ENCODE data around the gene GDF10.

The GDF10 gene

DNA sequence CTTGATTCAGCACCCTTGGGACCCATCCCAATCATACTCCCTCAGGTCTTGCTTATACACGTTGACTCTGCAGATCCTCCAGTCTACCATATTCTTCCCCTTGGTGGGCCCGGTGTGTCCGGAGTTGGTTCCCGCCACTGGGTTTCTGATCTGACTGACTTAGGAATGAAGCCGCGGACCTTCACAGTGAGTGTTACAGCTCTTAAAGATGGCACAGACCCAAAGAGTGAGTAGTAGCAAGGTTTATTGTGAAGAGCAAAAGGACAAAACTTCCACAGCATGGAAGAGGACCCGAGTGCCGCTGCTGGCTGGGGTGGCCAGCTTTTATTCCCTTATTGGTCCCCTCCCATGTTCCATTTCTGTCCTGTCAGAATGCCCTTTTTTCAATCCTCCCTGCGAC is 5.9 kb upstream of the GDF10 start:
- ATAC-seq, result no peak
- TF ChIP-seq BACH2 (CRISPR knock-in tag; IDR thresholded peaks at IDR 0.05; ENCODE audit: borderline replicate concordance) (no peak), ISL1 (CRISPR knock-in tag; IDR thresholded peaks at IDR 0.05) (no peak), ZNF70 (CRISPR knock-in tag; IDR thresholded peaks at IDR 0.05) (no peak), ZFP3 (CRISPR knock-in tag; IDR thresholded peaks at IDR 0.05) (no peak), ZC3H10 (CRISPR knock-in tag; IDR thresholded peaks at IDR 0.05) (no peak), OSR1 (CRISPR knock-in tag; IDR thresholded peaks at IDR 0.05) (no peak)
- TF ChIP-seq, protein P1, sequence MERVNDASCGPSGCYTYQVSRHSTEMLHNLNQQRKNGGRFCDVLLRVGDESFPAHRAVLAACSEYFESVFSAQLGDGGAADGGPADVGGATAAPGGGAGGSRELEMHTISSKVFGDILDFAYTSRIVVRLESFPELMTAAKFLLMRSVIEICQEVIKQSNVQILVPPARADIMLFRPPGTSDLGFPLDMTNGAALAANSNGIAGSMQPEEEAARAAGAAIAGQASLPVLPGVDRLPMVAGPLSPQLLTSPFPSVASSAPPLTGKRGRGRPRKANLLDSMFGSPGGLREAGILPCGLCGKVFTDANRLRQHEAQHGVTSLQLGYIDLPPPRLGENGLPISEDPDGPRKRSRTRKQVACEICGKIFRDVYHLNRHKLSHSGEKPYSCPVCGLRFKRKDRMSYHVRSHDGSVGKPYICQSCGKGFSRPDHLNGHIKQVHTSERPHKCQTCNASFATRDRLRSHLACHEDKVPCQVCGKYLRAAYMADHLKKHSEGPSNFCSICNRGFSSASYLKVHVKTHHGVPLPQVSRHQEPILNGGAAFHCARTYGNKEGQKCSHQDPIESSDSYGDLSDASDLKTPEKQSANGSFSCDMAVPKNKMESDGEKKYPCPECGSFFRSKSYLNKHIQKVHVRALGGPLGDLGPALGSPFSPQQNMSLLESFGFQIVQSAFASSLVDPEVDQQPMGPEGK (CRISPR knock-in tag; IDR thresholded peaks at IDR 0.05; ENCODE audit: borderline replicate concordance), result no peak

DNA sequence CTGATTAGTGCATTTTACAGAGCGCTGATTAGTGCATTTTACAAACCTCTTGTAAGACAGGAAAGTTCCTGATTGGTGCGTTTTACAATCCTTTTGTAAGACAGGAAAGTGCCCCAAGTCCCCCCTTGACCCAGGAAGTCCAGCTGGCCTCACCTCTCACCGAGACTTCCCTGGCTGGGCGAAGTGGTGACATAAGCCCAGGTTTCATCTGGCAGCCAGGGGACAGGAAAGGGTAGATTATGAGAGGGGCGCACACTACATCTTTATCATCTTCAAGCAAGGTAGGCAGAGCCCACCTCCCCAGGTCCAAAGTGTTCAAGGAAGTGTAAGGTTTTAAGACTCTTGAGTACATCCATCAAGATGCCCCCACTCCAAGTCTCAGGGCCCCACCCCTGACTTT is 5.5 kb upstream of the GDF10 start:
- TF ChIP-seq ZNF565 (CRISPR knock-in tag; conservative IDR thresholded peaks at IDR 0.05; ENCODE audit: low read depth), result no peak
- TF ChIP-seq ZFP30 (CRISPR knock-in tag; IDR thresholded peaks at IDR 0.05), result no peak
- no peak for TF ChIP-seq ARNTL (CRISPR knock-in tag; IDR thresholded peaks at IDR 0.05; ENCODE audit: borderline replicate concordance, low read depth)
- TF ChIP-seq CREB5 (CRISPR knock-in tag; IDR thresholded peaks at IDR 0.05; ENCODE audit: low read depth), result no peak
- no peak for TF ChIP-seq ISL1 (CRISPR knock-in tag; IDR thresholded peaks at IDR 0.05)
- TF ChIP-seq TCF4 (CRISPR knock-in tag; IDR thresholded peaks at IDR 0.05; ENCODE audit: borderline replicate concordance), result no peak
- no peak for TF ChIP-seq TOX (CRISPR knock-in tag; IDR thresholded peaks at IDR 0.05; ENCODE audit: borderline replicate concordance)
- TF ChIP-seq CSRNP3 (CRISPR knock-in tag; IDR thresholded peaks at IDR 0.05), result no peak
- no peak for TF ChIP-seq PPARA (CRISPR knock-in tag; IDR thresholded peaks at IDR 0.05; ENCODE audit: borderline replicate concordance)
- no peak for TF ChIP-seq ZC3H10 (CRISPR knock-in tag; IDR thresholded peaks at IDR 0.05)
- TF ChIP-seq, protein P1 (CRISPR knock-in tag; IDR thresholded peaks at IDR 0.05; ENCODE audit: borderline replicate concordance), result no peak
- TF ChIP-seq RARB (CRISPR knock-in tag; IDR thresholded peaks at IDR 0.05), result no peak
- no peak for TF ChIP-seq ZNF8 (CRISPR knock-in tag; IDR thresholded peaks at IDR 0.05)
- TF ChIP-seq POU6F1 (CRISPR knock-in tag; IDR thresholded peaks at IDR 0.05; ENCODE audit: borderline replicate concordance, low read depth), result no peak
- no peak for TF ChIP-seq OSR1 (CRISPR knock-in tag; IDR thresholded peaks at IDR 0.05)
- TF ChIP-seq, protein P2, sequence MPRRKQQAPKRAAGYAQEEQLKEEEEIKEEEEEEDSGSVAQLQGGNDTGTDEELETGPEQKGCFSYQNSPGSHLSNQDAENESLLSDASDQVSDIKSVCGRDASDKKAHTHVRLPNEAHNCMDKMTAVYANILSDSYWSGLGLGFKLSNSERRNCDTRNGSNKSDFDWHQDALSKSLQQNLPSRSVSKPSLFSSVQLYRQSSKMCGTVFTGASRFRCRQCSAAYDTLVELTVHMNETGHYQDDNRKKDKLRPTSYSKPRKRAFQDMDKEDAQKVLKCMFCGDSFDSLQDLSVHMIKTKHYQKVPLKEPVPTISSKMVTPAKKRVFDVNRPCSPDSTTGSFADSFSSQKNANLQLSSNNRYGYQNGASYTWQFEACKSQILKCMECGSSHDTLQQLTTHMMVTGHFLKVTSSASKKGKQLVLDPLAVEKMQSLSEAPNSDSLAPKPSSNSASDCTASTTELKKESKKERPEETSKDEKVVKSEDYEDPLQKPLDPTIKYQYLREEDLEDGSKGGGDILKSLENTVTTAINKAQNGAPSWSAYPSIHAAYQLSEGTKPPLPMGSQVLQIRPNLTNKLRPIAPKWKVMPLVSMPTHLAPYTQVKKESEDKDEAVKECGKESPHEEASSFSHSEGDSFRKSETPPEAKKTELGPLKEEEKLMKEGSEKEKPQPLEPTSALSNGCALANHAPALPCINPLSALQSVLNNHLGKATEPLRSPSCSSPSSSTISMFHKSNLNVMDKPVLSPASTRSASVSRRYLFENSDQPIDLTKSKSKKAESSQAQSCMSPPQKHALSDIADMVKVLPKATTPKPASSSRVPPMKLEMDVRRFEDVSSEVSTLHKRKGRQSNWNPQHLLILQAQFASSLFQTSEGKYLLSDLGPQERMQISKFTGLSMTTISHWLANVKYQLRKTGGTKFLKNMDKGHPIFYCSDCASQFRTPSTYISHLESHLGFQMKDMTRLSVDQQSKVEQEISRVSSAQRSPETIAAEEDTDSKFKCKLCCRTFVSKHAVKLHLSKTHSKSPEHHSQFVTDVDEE (CRISPR knock-in tag; IDR thresholded peaks at IDR 0.05), result no peak
- no peak for TF ChIP-seq SNAI2 (CRISPR knock-in tag; IDR thresholded peaks at IDR 0.05)
- no peak for TF ChIP-seq ZNF70 (CRISPR knock-in tag; IDR thresholded peaks at IDR 0.05)
- no peak for TF ChIP-seq GLIS3 (CRISPR knock-in tag; IDR thresholded peaks at IDR 0.05)
- TF ChIP-seq BACH2 (CRISPR knock-in tag; IDR thresholded peaks at IDR 0.05; ENCODE audit: borderline replicate concordance), result no peak
- no peak for ATAC-seq
